ENCODE measurements around the gene SPATA21.

GRCh38 chr1:16380868-16381267, 56.4 kb downstream of the SPATA21 start:
- TF ChIP-seq EZH2 (IDR thresholded peaks at IDR 0.05) (no peak), POLR2AphosphoS5 (IDR thresholded peaks at IDR 0.05; ENCODE audit: borderline replicate concordance, low read depth, low read length) (no peak)
